GM13977 (cell line): ENCODE measurements around the gene ALK.

ENCODE experiments used
- DNase-seq: peaks from one replicate; pipeline ENCODE4 v3.0.0; 2012; ENCODE audit warnings: low spot score
- CTCF ChIP-seq: IDR thresholded peaks from 2 replicates; pipeline ENCODE4 v1.5.1; 2012; ENCODE audit warnings: mild to moderate bottlenecking, control low read depth; ENCODE audit not compliant: insufficient read depth; ENCODE audit errors: extremely low read depth, missing control alignments
- in situ Hi-C: fragments of 300-500 bp; cut with MboI; formaldehyde crosslinking; loops from one replicate; pipeline ENCODE4 v1.12.0; 2022; ENCODE audit warnings: low sequenced_read_pairs, low pct_unique_long_range_greater_than_20kb, mixed read lengths, inconsistent platforms; ENCODE audit not compliant: unreplicated experiment

ALK gene

GRCh38 chr2:29423061-29423666 is 498.2 kb downstream of the ALK start:
- no peak for DNase-seq
- no peak for TF ChIP-seq CTCF
- in situ Hi-C loops, result no loop called here

GRCh38 chr2:29420999-29421782 is 500.2 kb downstream of the ALK start:
- no peak for TF ChIP-seq CTCF
- DNase-seq, result no peak
- in situ Hi-C loops, result no loop called here

- no peak for DNase-seq
- TF ChIP-seq CTCF, result no peak
- in situ Hi-C loops, result no loop called here
Measured at GRCh38 chr2:29420464-29420863, 500.9 kb downstream of the ALK start.

- in situ Hi-C loops, result no loop called here
- no peak for DNase-seq
- TF ChIP-seq CTCF, result no peak
Measured at GRCh38 chr2:29417630-29418029, 503.8 kb downstream of the ALK start.

GRCh38 chr2:29412197-29412925 is 509.0 kb downstream of the ALK start:
- TF ChIP-seq CTCF, result no peak
- in situ Hi-C loops, result no loop called here
- no peak for DNase-seq

- no peak for TF ChIP-seq CTCF
- in situ Hi-C loops, result no loop called here
Measured at GRCh38 chr2:29405707-29406106, 515.7 kb downstream of the ALK start.

More at GRCh38 chr2:29405707-29406106, 515.7 kb downstream of the ALK start:
- no peak for DNase-seq
